Karpas-422 (cell line): ENCODE measurements around the gene SGCD. TPM values are rescaled to one million over a fixed set of nuclear protein-coding genes. Genes with fewer than 3 reads are reported as not detected.

Source experiments
- DNase-seq: peaks from one replicate; pipeline ENCODE4 v3.0.0-alpha.2; 2015
- H2AFZ ChIP-seq: fragments of 200-600 bp; sonication (generic); 2 replicates; pipeline ENCODE4 v1.6.1; 2014; ENCODE audit warnings: antibody characterized with exemption, low read length, mixed read lengths
- H3K27ac ChIP-seq: fragments of 200-600 bp; sonication (generic); 2 replicates; pipeline ENCODE4 v1.5.1; 2014; ENCODE audit warnings: mild to moderate bottlenecking, low read length, moderate library complexity
- H3K27me3 ChIP-seq: fragments of 200-600 bp; sonication (generic); 2 replicates; pipeline ENCODE4 v1.6.1; 2014; ENCODE audit warnings: low read length, mixed read lengths
- H3K36me3 ChIP-seq: fragments of 200-600 bp; sonication (generic); 2 replicates; pipeline ENCODE4 v1.6.1; 2014; ENCODE audit warnings: low read length, mixed read lengths; ENCODE audit not compliant: insufficient read depth
- H3K4me1 ChIP-seq: fragments of 200-600 bp; sonication (generic); 2 replicates; pipeline ENCODE4 v1.6.1; 2014; ENCODE audit warnings: mild to moderate bottlenecking, low read length, mixed read lengths
- H3K4me2 ChIP-seq: fragments of 200-600 bp; sonication (generic); 2 replicates; pipeline ENCODE4 v1.6.1; 2014; ENCODE audit warnings: low read length, low read depth, mild to moderate bottlenecking; ENCODE audit not compliant: poor library complexity, severe bottlenecking
- H3K4me3 ChIP-seq: fragments of 200-600 bp; sonication (generic); 2 replicates; pipeline ENCODE4 v1.5.1; 2014; ENCODE audit warnings: mild to moderate bottlenecking, antibody characterized with exemption, low read length, mixed read lengths
- H3K79me2 ChIP-seq: fragments of 200-600 bp; sonication (generic); 2 replicates; pipeline ENCODE4 v1.6.1; 2014; ENCODE audit warnings: mild to moderate bottlenecking, low read length, mixed read lengths
- H3K9ac ChIP-seq: fragments of 200-600 bp; sonication (generic); 2 replicates; pipeline ENCODE4 v1.6.0; 2014; ENCODE audit warnings: low read length
- H3K9me2 ChIP-seq: fragments of 200-600 bp; sonication (generic), shearing (Covaris generic); replicated peaks from 2 replicates; pipeline ENCODE4 v1.6.0; 2014; ENCODE audit warnings: mild to moderate bottlenecking, low read length, moderate library complexity; ENCODE audit not compliant: insufficient read depth
- H3K9me3 ChIP-seq: fragments of 300-700, 200-600 bp; sonication (generic); 2 replicates; pipeline ENCODE4 v1.6.1; 2014; ENCODE audit warnings: low read length, mixed read lengths
- H4K20me1 ChIP-seq: fragments of 200-600 bp; sonication (generic); 2 replicates; pipeline ENCODE4 v1.6.1; 2014; ENCODE audit warnings: mild to moderate bottlenecking, antibody characterized with exemption, low read length, low read depth; ENCODE audit not compliant: insufficient read depth
- small RNA-seq: library from RNA; depleted of rRNA; stranded (forward); fragments of <200 nt; gene quantifications from one replicate; pipeline ENCODE3, GENCODE V24; 2014
- total RNA-seq: library from RNA; depleted of rRNA; stranded (reverse); fragments of >200 nt; shearing (Covaris generic); gene quantifications from 2 replicates; pipeline ENCODE4 v1.2.3, GENCODE V29; 2014; ENCODE audit warnings: low replicate concordance

The SGCD gene
- total RNA-seq, 1 experiment from 2014 or later: not detected

DNA sequence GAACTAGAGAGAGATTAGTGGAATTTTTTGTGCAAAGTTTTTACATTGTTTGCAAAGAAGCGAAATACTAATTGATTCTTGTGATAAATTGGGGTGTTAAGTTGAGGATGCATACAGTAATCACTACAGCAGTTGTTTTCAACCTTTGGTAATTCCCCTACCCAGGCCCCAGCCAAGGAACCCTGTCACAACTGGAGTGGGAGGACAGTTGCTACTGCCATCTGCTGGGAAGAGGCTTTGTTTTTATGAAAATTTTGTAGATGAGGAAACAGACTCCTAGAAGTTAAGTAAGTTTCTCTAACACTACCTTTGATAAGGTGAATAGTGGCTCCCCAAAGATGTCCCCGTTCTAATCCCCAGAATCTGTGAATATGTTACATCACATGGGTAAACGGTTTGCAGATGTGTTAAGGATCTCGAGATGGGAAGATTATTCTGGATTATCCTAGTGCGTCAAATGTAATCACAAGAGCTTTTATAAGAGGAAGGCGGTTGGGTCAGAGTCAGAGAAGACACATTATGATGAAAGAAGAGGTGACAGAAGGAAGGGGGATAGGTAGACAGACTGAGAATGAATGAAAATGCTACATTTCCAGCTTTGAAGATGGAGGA, 489.1 kb downstream of the SGCD start:
- Histone ChIP-seq H3K4me3 (no peak overlapping the region), H3K27me3 (no peaks in the 10 kb centered on the region), H3K4me2 (no peak overlapping the region), H2AFZ (no peak overlapping the region), H3K9ac (no peak overlapping the region), H3K79me2 (no peaks in the 10 kb centered on the region), H3K36me3 (no peaks in the 10 kb centered on the region), H3K9me3 (no peaks in the 10 kb centered on the region), H3K27ac (no peak overlapping the region), H4K20me1 (no peaks in the 10 kb centered on the region), H3K4me1 (no peaks in the 10 kb centered on the region), H3K9me2 (no peaks in the 10 kb centered on the region)
- DNase-seq: peak; percentile 69

Small RNA genes lying within 50 kb of the gene (small RNA-seq; reads per million reads assigned to genes)
- not detected for gene AC027308.1
- not detected for gene RNU6-556P
